GM23338 (cell line): ENCODE results near the gene BAAT. TPM values are rescaled to one million over a fixed set of nuclear protein-coding genes. Genes with fewer than 3 reads are reported as not detected.

Source experiments
- ATAC-seq: fragments of 200-7000 bp; cut with Tn5 transposase; 3 replicates; pipeline ENCODE4 v1.9.1; 2020
- DNase-seq: peaks from one replicate; pipeline ENCODE4 v3.0.0-alpha.2; 2015; ENCODE audit warnings: low spot score
- H2AFZ ChIP-seq: fragments of 200-600 bp; sonication (generic); 2 replicates; pipeline ENCODE4 v1.8.0; 2016; ENCODE audit warnings: antibody characterized with exemption, mild to moderate bottlenecking, moderate library complexity
- H3F3A ChIP-seq: fragments of 200-600 bp; sonication (generic); replicated peaks from 2 replicates; pipeline ENCODE4 v1.8.0; 2017; ENCODE audit warnings: antibody characterized with exemption, mixed run types, low read depth
- H3K27ac ChIP-seq: fragments of 200-600 bp; sonication (generic); 2 replicates; pipeline ENCODE4 v1.6.1; 2016; ENCODE audit warnings: low read depth
- H3K27me3 ChIP-seq: fragments of 200-600 bp; sonication (generic); 2 replicates; pipeline ENCODE4 v1.8.0; 2016; ENCODE audit warnings: mild to moderate bottlenecking, mixed run types, moderate library complexity; ENCODE audit not compliant: insufficient read depth
- H3K36me3 ChIP-seq: fragments of 200-600 bp; sonication (generic); 2 replicates; pipeline ENCODE4 v1.8.0; 2016; ENCODE audit warnings: mild to moderate bottlenecking; ENCODE audit not compliant: insufficient read depth
- H3K4me1 ChIP-seq: fragments of 200-600 bp; sonication (generic); 2 replicates; pipeline ENCODE4 v1.8.0; 2016; ENCODE audit warnings: mild to moderate bottlenecking, moderate library complexity; ENCODE audit not compliant: insufficient read depth
- H3K4me2 ChIP-seq: fragments of 200-600 bp; sonication (generic); 2 replicates; pipeline ENCODE4 v1.7.1; 2017; ENCODE audit warnings: mixed run types
- H3K4me3 ChIP-seq: fragments of 200-600 bp; sonication (generic); 2 replicates; pipeline ENCODE4 v1.6.1; 2016; ENCODE audit warnings: mixed run types
- H3K79me2 ChIP-seq: fragments of 200-600 bp; sonication (generic); replicated peaks from 2 replicates; pipeline ENCODE4 v1.8.0; 2017; ENCODE audit warnings: mild to moderate bottlenecking; ENCODE audit not compliant: insufficient read depth
- H3K9me2 ChIP-seq: fragments of 200-600 bp; sonication (generic); 2 replicates; pipeline ENCODE4 v1.8.0; 2017; ENCODE audit not compliant: insufficient read depth
- H4K20me1 ChIP-seq: fragments of 200-600 bp; sonication (generic); replicated peaks from 2 replicates; pipeline ENCODE4 v1.8.0; 2017; ENCODE audit warnings: mild to moderate bottlenecking; ENCODE audit not compliant: insufficient read depth
- H3K27ac Mint-ChIP-seq: 2 replicates; pipeline ENCODE4 v1.8.0; 2020; ENCODE audit warnings: inconsistent platforms, mild to moderate bottlenecking, moderate library complexity, mixed read lengths
- H3K27me3 Mint-ChIP-seq: 3 replicates; pipeline ENCODE4 v1.8.0; 2022; ENCODE audit warnings: low read depth, mild to moderate bottlenecking, moderate library complexity, mixed read lengths, inconsistent platforms; ENCODE audit not compliant: insufficient read depth, poor library complexity
- H3K36me3 Mint-ChIP-seq: 3 replicates; pipeline ENCODE4 v1.8.0; 2021; ENCODE audit warnings: low read depth, mild to moderate bottlenecking, inconsistent platforms, moderate library complexity, mixed read lengths
- H3K4me1 Mint-ChIP-seq: 3 replicates; pipeline ENCODE4 v1.8.0; 2020; ENCODE audit warnings: mild to moderate bottlenecking, inconsistent platforms, mixed read lengths
- H3K4me3 Mint-ChIP-seq: 3 replicates; pipeline ENCODE4 v1.8.0; 2021; ENCODE audit warnings: moderate library complexity, mild to moderate bottlenecking, inconsistent platforms, mixed read lengths
- H3K9me3 Mint-ChIP-seq: 3 replicates; pipeline ENCODE4 v1.8.0; 2020; ENCODE audit warnings: moderate library complexity, mild to moderate bottlenecking, inconsistent platforms, mixed read lengths
- CREB1 ChIP-seq: fragments of 250-450 bp; sonication (Bioruptor Pico); IDR thresholded peaks from 2 replicates; pipeline ENCODE4 v1.5.0; 2020; ENCODE audit warnings: low read depth, mild to moderate bottlenecking, moderate library complexity
- CTCF ChIP-seq, 2 experiments: fragments of 200-600 bp in 1 of 2; sonication (generic) in 1 of 2; conservative IDR thresholded peaks; 2 replicates each; pipeline versions ENCODE4 v1.5.1 to v1.6.1; 2016 to 2017; ENCODE audit warnings: antibody characterized with exemption in 2 of 2, low read depth in 2 of 2, mild to moderate bottlenecking in 2 of 2, moderate library complexity in 1 of 2
- ETS1 ChIP-seq: IDR thresholded peaks from 2 replicates; pipeline ENCODE4 v1.6.1; 2016; ENCODE audit warnings: antibody characterized with exemption
- EZH2 ChIP-seq: fragments of 200-600 bp; sonication (generic); IDR thresholded peaks from one replicate; pipeline ENCODE4 v1.8.0; 2017; ENCODE audit warnings: antibody characterized with exemption, mild to moderate bottlenecking, low read depth; ENCODE audit not compliant: unreplicated experiment
- JUNB ChIP-seq: IDR thresholded peaks from one replicate; pipeline ENCODE4 v1.6.1; 2016; ENCODE audit warnings: antibody characterized with exemption; ENCODE audit not compliant: unreplicated experiment
- NANOG ChIP-seq: IDR thresholded peaks from 2 replicates; pipeline ENCODE4 v1.6.1; 2016; ENCODE audit warnings: antibody characterized with exemption, borderline replicate concordance
- POLR2AphosphoS5 ChIP-seq: IDR thresholded peaks from 2 replicates; pipeline ENCODE4 v1.6.1; 2016; ENCODE audit warnings: antibody characterized with exemption, low read depth
- REST ChIP-seq: IDR thresholded peaks from one replicate; pipeline ENCODE4 v1.6.1; 2018; ENCODE audit warnings: antibody characterized with exemption; ENCODE audit not compliant: unreplicated experiment
- STAT1 ChIP-seq: IDR thresholded peaks from one replicate; pipeline ENCODE4 v1.6.1; 2016; ENCODE audit warnings: antibody characterized with exemption; ENCODE audit not compliant: unreplicated experiment
- ZNF462 ChIP-seq: fragments of 250-450 bp; sonication (Bioruptor Pico); IDR thresholded peaks from 2 replicates; pipeline ENCODE4 v1.5.0; 2020; ENCODE audit warnings: mild to moderate bottlenecking, moderate library complexity
- polyA plus RNA-seq: library from polyadenylated mRNA; unstranded; fragments of >200 nt; fragmentation: Nextera tagmentation; extraction: Ambion mirVana; gene quantifications from 2 replicates; pipeline ENCODE4 v1.2.1, GENCODE V29; 2016
- total RNA-seq: library from RNA; depleted of rRNA; stranded (reverse); fragments of >200 nt; shearing (Covaris generic); gene quantifications from 2 replicates; pipeline ENCODE4 v1.2.3, GENCODE V29; 2014

Gene BAAT
- total and polyA plus RNA-seq, 2 experiments from 2014 or later, result 0.08 to 0.14 TPM

- TF ChIP-seq ZNF462, result no peak
Measured at GRCh38 chr9:101394687-101395086, 9.9 kb upstream of the BAAT start (continued).

- no peak overlapping the region for H2AFZ ChIP-seq
- H3K27ac ChIP-seq, result no peak overlapping the region
- no peak for ATAC-seq
- H3K36me3 Mint-ChIP-seq, result peaks cover 86% of the 10 kb centered on the region
- H3K4me2 ChIP-seq, result no peak overlapping the region
- H3K4me3 ChIP-seq, result no peak overlapping the region
- H3K9me2 ChIP-seq, result no peaks in the 10 kb centered on the region
- DNase-seq, result no peak
- H3K4me3 Mint-ChIP-seq, result no peak overlapping the region
- H3K4me1 ChIP-seq, result peaks cover 8% of the 10 kb centered on the region; the same call in 1 of the 2 replicates
- H3K27me3 ChIP-seq, result no peaks in the 10 kb centered on the region
- H3K4me1 Mint-ChIP-seq, result peaks cover 3% of the 10 kb centered on the region; the same call in 2 of the 3 replicates
- H3K36me3 ChIP-seq, result peaks cover 25% of the 10 kb centered on the region
- H4K20me1 ChIP-seq, result peaks cover 38% of the 10 kb centered on the region
- peaks cover 6% of the 10 kb centered on the region; the same call in 1 of the 2 replicates for H3F3A ChIP-seq
- peaks cover 79% of the 10 kb centered on the region for H3K79me2 ChIP-seq
- no peaks in the 10 kb centered on the region for H3K27me3 Mint-ChIP-seq
- peaks cover 17% of the 10 kb centered on the region for H3K9me3 Mint-ChIP-seq
- no peak overlapping the region for H3K27ac Mint-ChIP-seq
- TF ChIP-seq NANOG (no peak), CREB1 (CRISPR knock-in tag) (no peak), ETS1 (no peak), STAT1 (no peak), JUNB (no peak), CTCF (conservative IDR thresholded peaks at IDR 0.05; ENCODE audit: low read depth in 2 of 2) (no peak), POLR2AphosphoS5 (no peak), REST (no peak), EZH2 (no peak)
Measured at GRCh38 chr9:101393135-101393534, 8.3 kb upstream of the BAAT start.
